GM18498 (cell line): ENCODE measurements around the gene MVB12B.
"Not testable (repeated sequence)": the region's sequence is repeated elsewhere in the genome, so short reads cannot be mapped to it uniquely, and the experiment has no call there.

Experiments
- ATAC-seq: cut with Tn5 transposase; IDR thresholded peaks from one replicate; pipeline ENCODE4 v1.9.1; 2021; ENCODE audit warnings: mild to moderate bottlenecking, moderate library complexity; ENCODE audit not compliant: unreplicated experiment

The MVB12B gene

DNA sequence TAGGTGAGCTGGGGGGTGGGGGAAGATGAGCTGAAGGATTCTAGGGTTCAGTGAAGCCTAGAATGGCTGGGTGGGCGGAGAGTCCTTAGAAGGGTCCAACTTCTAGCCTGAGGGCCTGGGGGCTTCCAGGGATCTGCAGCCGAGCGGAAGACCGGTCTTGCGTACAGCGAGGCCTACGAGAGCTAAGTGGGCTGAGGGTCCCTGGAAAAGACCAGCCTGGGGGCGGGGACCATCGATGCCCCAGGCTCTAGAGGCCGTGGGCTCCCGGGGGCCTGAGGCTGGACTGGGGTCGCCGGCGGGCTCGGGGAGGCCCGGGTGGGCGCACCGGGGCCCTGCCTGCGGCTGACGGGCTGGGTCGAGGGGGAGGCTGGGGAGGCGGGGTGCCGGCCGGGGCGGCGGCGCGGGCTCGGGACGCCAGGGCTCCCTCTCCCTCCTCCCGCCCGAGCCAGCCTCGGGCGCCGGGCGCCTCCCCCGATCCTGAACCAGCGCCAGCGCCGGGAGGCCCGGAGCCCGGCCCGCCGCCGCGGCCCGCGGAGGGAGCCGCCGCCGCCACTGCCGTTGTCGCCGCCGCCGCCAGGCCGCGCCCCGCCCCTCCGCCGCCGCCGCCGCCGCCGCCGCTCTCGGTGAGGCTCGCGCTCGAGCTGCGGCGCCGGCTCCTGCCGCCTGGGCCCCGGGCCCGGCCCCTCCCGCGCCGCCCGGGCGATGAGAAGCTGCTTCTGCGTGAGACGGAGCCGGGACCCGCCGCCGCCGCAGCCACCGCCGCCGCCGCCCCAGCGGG is at the start of gene MVB12B:
MVB12B (plus strand) TSS at position 602 of the 778 bp plus-strand sequence; CDS start at position 703, 101 bp downstream.
- no peak for ATAC-seq

GRCh38 chr9:126283799-126284465 is 42.7 kb upstream of the MVB12B start:
- no peak for ATAC-seq

- not testable (repeated sequence) for ATAC-seq
These were observed 41.0 kb upstream of the MVB12B start for GRCh38 chr9:126285652-126286051.

GRCh38 chr9:126287166-126287866 is 39.3 kb upstream of the MVB12B start:
- no peak for ATAC-seq

GRCh38 chr9:126290871-126291270 is 35.8 kb upstream of the MVB12B start:
- ATAC-seq: no peak

- ATAC-seq: no peak
These were observed 34.7 kb upstream of the MVB12B start for GRCh38 chr9:126291925-126292324.

DNA sequence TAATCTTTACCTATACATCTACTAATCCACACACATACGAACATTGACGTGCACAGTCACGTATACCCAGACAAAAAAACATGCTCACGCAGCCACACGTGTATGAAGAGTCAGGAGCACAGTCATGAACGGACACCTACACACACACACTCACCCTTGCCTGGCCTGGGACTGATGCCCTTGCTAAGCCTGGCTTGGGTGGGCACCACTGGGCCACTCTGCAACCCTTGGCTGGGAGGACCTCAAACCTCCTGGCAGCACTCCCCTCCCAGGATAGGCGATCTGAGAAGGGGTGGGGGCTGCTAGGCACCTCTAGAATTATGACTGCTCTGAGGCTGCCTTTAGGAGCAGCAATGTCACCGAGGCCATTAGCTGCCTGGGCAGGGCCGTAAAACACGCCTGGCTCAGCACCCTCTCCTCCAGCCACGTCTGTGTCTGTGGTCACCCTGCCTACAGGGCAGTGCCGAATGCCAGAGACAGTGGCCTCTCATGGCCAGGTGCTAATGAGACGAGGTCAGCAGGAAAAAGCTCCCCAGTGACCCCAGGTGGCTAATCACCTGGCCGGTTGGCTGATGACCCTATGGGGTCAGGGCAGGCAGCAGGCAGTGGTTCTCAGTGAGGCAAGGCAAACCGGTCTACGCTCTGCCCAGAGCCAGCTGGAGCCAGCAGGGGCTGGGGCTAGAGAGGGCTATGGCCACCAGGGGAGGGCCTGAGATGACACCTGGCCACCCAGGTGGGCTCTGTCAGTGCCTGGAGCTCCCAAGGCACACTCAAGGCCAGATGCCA is 33.7 kb upstream of the MVB12B start:
- ATAC-seq: no peak

GRCh38 chr9:126293522-126293889 is 33.1 kb upstream of the MVB12B start:
- ATAC-seq: no peak

GRCh38 chr9:126294331-126295081 is 32.1 kb upstream of the MVB12B start:
- no peak for ATAC-seq

DNA sequence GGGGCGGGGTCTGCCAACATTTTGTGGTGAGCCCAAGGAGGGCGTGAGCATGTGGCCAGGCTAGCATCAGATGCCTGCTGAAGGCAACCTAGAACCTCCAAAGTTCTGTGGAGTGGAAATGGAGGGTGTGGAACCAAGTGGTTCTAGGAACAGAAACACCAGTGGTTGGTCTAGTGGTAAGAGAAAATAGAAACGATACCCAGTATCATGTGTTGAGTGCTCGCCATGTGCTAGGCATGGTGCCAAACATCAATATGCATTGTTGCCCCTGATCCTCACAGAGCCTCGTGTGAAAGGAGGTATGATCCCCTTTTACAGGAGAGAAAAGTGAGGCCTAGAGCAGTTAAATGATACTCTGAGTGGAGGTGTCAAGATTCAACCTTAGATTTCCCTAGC is 31.5 kb upstream of the MVB12B start:
- ATAC-seq: no peak

DNA sequence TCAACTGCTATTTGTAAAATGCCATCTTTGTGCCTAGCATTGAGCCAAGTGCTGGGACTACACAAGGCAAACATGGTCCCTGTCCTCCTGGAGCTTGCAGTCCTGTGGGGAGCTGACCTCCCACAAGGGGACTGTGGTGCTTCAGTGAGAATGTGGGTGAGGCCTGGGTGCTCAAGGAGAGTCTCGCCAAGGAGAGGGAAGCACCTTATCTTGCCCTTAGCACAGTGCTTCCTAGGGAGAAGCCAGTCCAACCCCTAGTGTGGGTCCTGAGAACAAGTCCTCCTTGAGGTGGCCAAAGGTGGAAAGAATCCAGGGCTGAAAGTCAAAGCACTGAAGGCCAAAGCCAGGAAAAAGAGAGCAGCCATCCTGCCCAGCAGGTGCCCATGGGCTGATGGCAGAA is 31.1 kb upstream of the MVB12B start:
- no peak for ATAC-seq

DNA sequence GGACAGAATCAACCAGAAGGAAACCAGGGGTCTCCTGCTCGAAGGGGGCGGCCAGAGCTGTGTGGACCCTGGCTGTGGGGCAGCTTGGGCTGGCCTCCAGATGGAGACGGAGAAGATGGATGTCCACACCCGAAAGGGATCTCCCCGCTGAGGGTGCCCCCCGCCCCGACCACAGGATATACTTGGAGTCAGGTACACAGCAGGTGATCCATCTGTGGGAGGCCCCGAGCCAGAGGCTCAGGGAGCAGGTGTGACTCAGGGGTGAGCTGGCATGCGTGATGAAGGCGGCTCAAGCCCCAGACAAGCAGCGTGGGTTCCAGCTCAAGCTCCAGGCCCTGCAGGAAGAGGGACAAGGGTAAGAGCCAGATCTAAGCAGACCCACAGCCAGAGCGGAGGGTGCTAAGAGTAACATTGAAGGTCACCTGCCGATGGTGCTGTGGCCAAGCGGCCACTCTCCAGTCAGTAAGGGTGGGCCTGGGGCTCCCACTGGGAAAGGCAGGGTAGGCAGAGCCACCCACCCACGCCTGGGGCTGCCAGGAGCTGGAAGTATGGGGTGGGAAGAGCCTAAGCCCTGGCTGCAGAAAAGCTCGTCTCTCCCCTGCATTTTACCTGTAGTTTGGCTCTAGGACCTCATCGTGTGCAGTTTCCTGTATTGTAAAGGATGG is 30.6 kb upstream of the MVB12B start:
- ATAC-seq: no peak

- ATAC-seq: no peak
These were observed 29.9 kb upstream of the MVB12B start for GRCh38 chr9:126296687-126297086.

- ATAC-seq: no peak
These were observed 29.0 kb upstream of the MVB12B start for GRCh38 chr9:126297661-126298060.

DNA sequence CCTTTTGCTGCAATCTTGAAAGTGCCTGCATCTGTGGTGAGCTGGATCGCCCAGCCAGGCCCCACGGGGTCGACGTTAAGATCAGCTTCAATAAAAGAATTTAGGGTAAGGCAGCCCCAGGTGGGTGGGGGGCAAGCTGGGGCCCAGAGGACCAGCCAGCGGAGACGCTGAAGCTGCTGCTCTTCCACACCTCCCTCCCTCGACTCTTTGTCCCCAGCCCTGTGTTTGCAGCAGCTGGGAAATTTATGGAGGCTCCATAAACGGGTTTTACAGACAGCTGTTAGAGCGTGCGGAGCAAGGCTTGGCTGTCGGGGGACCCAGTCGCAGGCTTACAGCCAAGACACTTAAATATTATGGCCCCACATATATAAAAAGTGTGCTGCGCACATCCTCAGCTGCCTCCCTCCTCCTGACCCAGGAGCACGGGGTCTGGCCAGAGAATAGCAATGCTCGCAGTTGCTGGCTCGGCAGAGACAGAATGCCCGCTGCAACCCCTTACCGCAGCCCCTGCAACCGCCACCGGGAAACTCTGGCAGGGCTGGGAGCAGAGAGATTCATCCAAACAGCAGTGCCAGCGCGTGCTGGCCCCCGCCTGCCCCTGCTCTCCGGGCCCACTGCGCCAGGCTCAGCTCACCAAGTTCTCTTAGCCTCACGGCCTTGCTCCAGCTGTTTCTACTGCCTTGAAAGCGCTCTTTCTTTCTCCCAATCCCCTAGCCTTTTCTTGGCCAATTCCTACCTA is 28.4 kb upstream of the MVB12B start:
- no peak for ATAC-seq

DNA sequence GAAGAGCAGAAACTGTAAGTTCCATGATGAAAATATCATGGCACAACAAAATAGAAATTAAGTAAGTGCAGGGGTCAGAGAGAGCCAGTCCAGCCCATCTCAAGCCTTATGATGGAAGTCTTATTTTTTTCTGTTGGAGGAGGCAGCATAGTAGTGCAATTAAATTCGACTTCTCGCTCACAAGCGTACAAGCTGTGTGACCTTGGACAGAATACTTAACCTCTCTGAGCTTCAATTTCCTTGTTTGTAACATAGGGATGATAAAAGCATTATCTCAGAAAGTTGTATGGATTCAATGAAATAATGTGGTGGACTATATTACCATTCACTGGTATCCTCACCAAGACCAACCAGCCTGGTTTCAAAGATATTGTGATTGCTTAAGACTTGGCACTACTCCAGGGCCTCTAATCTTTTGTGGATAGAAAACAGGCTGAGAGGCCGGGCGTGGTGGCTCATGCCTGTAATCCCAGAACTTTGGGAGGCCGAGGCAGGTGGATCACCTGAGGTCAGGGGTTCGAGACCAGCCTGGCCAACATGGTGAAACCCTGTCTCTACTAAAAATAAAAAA is 26.8 kb upstream of the MVB12B start:
- no peak for ATAC-seq

DNA sequence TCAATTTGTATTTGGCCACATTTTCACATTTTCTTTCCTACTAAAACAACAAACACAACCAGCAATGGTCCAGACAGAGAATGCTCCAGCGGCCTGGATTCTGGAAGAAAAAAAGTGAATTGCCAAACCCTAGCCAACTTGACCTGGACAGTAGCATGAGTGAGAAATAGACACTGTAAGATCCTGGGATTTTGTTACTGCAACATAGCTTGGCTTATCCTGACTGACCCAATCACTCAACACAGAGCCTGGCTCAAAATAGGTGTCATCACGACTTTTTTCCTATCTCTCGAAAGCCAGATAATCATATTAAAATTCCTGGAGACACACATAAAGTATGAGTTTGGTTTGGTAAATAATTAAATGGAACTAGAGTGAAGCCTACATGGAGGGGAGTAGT is 25.4 kb upstream of the MVB12B start:
- ATAC-seq: no peak

GRCh38 chr9:126301985-126302603 is 24.5 kb upstream of the MVB12B start:
- ATAC-seq: no peak
